Stimulated activated CD4-positive, alpha-beta T cell treated with anti-CD3 and anti-CD28 coated beads, Interleukin-4, amount 100 ng/mL, for 4 hours (primary cell): Measurements from ENCODE around the gene CDC5L.
A peak's percentile ranks its signal among the peaks of the same experiment; 100 is the strongest.
"Not testable (repeated sequence)": the region's sequence is repeated elsewhere in the genome, so short reads cannot be mapped to it uniquely, and the experiment has no call there.

ENCODE experiments used
- DNase-seq, 2 experiments: peaks; one replicate each; pipeline ENCODE4 v3.0.0-alpha.2; 2020

CDC5L gene

GRCh38 chr6:44387346-44388134 is at the start of gene CDC5L:
Gene CDC5L, plus strand, starts transcription at chr6:44387706. Its CDS starts 118 bp downstream, at chr6:44387824.
- DNase-seq: peak; percentile 83 to 91

- peak; percentile 54 to 61 for DNase-seq
Observed at GRCh38 chr6:44338228-44339122, 49.0 kb upstream of the CDC5L start.

DNA sequence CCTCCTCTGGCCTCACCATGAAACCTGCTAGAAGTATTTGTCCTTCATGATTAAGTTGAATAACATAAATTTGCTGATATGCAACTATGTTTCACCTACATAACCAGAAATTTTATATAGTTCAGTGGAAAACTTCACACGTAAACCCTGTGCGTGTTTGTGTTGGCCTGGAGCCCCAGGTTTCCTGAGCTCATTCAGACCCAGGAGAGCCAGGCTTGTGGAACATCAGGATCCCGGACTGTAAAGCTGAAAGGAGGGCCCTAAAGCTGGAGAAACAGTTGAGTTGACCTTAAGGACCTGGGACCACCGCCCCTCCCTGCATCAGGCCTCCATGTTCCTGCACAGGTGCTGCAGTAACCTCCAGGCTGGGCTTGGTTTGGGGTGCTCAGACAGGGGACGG is 48.2 kb upstream of the CDC5L start:
- DNase-seq: no peak

- no peak for DNase-seq
Observed at GRCh38 chr6:44339763-44340625, 47.5 kb upstream of the CDC5L start.

GRCh38 chr6:44341095-44341890 is 46.2 kb upstream of the CDC5L start:
- DNase-seq: no peak

GRCh38 chr6:44342052-44342451 is 45.5 kb upstream of the CDC5L start:
- no peak for DNase-seq

DNA sequence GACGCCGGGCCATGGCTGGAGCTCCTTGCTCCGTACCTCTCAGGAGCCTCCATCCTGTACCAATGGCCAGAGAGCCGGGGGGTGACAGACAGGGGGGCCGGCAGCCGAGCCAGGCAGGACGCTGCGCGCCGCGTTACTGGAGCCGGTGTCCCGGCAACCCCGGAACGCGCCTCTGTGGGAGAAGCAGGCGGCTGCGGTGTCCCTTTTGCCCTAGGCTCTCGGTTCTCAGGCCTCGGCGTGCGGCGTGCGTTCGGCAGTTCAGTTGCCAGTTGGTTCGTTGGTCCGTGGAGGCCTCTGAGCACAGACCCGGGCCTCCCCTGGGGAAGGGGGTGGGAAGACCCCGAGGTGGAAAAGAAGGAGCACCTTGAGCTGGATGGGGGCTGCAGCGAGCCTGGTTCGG is 45.0 kb upstream of the CDC5L start, which contains the start of gene SPATS1:
SPATS1 (plus strand) TSS at position 162 of the 400 bp plus-strand sequence. CDS start 446 bp downstream, outside the sequence.
- no peak for DNase-seq

- not testable (repeated sequence) for DNase-seq
Observed at GRCh38 chr6:44346818-44347217, 40.7 kb upstream of the CDC5L start.

GRCh38 chr6:44349904-44350649 is 37.4 kb upstream of the CDC5L start:
- no peak for DNase-seq

- not testable (repeated sequence) for DNase-seq
Observed at GRCh38 chr6:44350650-44350994, 36.9 kb upstream of the CDC5L start.

- DNase-seq: no peak
Observed at GRCh38 chr6:44352259-44352658, 35.2 kb upstream of the CDC5L start.

- no peak for DNase-seq
Observed at GRCh38 chr6:44353336-44353735, 34.2 kb upstream of the CDC5L start.

- no peak for DNase-seq
Observed at GRCh38 chr6:44355640-44356039, 31.9 kb upstream of the CDC5L start.

DNA sequence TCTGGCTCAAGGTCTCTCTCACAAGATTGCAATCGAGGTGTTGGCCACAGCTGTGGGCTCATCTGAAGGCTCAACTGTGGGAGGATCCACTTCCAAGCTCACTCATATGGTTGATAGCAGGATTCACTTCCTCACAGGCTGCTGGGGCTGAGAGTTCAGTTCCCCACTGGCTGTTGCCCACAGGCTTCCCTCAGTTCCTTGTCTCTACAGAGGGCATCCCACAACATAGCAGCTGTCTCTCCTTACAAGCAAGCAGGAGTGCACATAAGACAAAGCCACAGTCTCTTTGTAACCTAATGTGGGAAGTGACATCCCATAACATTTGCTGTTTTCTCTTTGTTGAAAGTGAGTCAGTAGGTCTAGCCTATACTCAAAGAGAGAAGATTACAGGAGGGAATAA is 31.0 kb upstream of the CDC5L start:
- no peak for DNase-seq

- no peak for DNase-seq
Observed at GRCh38 chr6:44359973-44360372, 27.5 kb upstream of the CDC5L start.

DNA sequence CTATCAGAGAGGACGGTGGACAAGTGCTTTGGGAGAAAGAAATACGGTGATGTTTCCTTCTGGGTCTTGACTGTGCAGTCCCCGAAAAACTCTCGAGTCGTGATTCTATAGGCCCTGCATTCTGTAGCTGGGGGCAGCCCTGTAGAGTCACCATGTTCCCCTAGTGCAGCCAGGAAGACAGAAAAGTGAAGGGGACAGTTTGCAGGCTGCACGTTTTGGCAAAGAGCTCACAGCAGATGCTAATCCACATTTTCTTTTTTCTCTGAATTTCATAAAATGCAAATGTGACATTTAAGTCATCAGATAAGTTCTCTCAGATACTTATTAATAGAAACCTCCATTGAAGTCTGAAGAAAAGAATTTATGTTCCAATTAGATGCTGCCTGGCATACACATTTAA is 25.6 kb upstream of the CDC5L start:
- DNase-seq: no peak

- no peak for DNase-seq
Observed at GRCh38 chr6:44363377-44363926, 24.1 kb upstream of the CDC5L start.

- DNase-seq: no peak
Observed at GRCh38 chr6:44366781-44367180, 20.7 kb upstream of the CDC5L start.

DNA sequence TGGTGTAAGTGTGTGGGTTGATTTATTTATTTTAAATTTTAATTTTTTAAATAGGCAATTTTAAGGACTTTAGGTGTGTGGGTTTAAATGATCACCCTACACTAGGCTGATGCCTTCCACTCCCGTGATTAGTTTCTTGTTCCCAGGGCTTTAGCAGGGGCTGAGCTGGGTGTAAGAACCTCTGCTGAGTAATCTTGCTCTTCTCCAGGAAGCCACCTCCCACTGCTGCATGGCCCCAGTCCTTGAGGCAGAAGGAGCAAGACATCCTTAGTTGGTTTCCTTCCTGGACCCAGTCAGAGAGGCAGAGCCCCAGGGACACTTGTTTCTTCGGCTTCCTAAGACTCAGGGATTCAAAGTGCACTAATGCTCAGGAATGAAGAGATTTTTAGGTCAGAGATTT is 19.8 kb upstream of the CDC5L start:
- DNase-seq: no peak

- DNase-seq: no peak
Observed at GRCh38 chr6:44373051-44373450, 14.5 kb upstream of the CDC5L start.

DNA sequence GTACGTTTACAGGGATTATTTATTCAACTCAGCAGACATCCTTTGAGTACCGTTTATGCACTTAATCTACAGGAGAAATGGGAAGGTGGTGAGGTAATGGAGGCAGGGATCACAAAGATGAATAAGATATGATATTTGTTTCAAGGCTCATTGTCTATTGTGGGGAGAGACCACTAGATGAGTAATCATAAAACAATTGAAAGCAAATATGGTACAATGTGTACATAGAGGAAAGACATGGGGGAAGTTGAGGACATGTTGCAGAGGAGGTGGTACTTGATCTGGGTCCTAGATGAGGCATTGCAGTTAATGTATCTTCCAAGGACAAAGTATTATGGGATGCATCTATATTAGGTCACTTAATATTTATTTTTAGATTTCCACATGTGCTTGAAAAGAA is 13.7 kb upstream of the CDC5L start:
- no peak for DNase-seq
